GM19351 (cell line): ENCODE data around the gene NCOA5.
"Not testable (repeated sequence)": the region's sequence is repeated elsewhere in the genome, so short reads cannot be mapped to it uniquely, and the experiment has no call there.

Experiments
- ATAC-seq: cut with Tn5 transposase; IDR thresholded peaks from one replicate; pipeline ENCODE4 v1.9.1; 2021; ENCODE audit warnings: mild to moderate bottlenecking, moderate library complexity; ENCODE audit not compliant: unreplicated experiment

Gene NCOA5

GRCh38 chr20:46093531-46093930 is 3.8 kb upstream of the NCOA5 start:
- no peak for ATAC-seq

DNA sequence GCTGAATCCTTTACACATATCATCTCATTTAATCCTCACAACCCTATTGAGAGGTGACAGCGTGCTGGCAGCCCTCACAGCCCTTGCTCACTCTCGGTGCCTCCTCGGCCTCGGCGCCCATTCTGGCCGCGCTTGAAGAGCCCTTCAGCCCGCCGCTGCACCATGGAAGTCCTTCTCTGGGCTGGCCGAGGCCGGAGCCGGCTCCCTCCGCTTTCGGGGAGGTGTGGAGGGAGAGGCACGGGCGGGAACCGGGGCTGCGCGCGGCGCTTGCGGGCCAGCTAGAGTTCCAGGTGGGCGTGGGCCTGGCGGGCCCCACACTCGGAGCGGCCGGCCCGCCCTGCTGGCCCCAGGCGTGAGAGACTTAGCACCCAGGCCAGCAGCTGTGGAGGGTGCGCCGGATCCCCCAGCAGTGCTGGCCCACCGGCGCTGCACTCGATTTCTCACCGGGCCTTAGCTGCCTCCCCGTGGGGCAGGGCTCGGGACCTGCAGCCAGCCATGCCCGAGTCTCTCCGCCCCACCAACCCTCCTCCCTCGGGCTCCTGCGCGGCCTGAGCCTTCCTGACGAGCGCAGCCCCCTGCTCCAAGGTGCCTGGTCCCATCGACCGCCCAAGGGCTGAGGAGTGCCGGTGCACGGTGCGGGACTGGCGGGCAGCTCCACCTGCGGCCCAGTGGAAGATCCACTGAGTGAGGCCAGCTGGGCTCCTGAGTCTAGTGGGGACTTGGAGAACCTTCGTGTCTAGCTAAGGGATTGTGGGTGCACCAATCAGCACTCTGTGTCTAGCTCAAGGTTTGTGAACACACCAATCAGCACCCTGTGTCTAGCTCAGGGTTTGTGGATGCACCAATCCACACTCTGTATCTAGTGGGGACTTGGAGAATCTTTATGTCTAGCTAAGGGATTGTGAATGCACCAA is 2.1 kb upstream of the NCOA5 start:
- not testable (repeated sequence) for ATAC-seq

GRCh38 chr20:46089167-46089416 is 670 bp downstream of the NCOA5 start:
- peak; percentile 29 for ATAC-seq

- no peak for ATAC-seq
These were observed 1.2 kb downstream of the NCOA5 start for GRCh38 chr20:46088409-46089166.

DNA sequence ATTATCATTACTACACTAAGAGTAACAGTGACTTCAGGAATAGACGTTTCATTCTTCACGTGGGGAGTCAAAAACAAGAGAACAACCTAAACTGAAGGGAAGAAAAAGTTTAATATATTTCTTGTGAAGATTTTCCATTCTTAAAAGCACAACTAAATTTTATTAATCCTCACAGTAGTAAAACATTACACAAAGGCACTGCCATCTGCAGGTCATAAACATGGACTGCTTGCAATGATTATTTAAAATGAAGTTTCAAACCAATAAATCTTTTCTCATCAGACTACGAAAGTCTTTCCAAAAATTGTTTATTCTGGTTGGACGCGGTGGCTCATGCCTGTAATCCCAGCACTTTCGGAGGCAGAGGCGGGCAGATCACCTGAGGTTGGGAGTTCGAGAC is 2.6 kb downstream of the NCOA5 start:
- no peak for ATAC-seq

GRCh38 chr20:46085179-46085851 is 4.4 kb downstream of the NCOA5 start:
- ATAC-seq, result no peak

DNA sequence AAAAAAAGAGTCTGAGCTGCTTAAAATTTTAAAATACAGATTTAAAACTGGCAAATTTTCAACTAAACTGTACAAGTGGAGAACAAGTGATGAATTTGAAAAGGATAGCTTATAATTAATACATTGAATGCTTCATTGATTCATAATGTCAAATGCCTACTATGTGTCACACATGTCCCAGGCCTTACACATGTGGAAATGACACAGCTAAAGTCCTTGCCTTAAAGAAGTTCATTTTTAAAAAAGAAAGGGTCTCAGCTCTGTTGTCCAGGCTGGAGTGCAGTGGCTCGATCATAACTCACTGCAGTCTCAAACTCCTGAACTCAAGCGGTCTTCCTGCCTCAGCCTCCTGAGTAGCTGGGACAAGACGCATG is 5.0 kb downstream of the NCOA5 start:
- ATAC-seq, result no peak

GRCh38 chr20:46083531-46084061 is 6.2 kb downstream of the NCOA5 start:
- ATAC-seq, result no peak

DNA sequence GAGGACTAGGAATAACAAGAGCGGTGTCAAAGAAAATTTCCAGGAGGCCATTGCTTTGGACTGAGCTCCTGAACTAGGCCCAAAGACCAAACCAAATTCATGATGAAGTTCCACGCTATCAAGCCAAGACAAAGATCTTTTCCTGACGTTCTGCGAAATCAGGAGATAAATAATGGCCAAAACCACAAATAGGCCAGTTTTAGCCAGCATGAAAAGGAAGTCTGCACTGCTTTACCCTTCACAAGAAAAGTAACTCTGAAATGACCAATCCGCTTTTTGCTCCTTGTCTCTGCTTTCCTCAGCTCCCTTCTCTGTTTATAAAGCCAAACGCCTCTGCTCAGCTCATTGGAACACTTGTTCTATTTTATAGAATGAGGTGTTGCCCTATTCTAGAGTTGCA is 6.7 kb downstream of the NCOA5 start:
- ATAC-seq, result no peak

GRCh38 chr20:46081074-46081473 is 8.7 kb downstream of the NCOA5 start:
- ATAC-seq, result no peak

- no peak for ATAC-seq
These were observed 10.8 kb downstream of the NCOA5 start for GRCh38 chr20:46078954-46079353.

GRCh38 chr20:46077642-46078305 is 12.0 kb downstream of the NCOA5 start:
- ATAC-seq, result no peak

DNA sequence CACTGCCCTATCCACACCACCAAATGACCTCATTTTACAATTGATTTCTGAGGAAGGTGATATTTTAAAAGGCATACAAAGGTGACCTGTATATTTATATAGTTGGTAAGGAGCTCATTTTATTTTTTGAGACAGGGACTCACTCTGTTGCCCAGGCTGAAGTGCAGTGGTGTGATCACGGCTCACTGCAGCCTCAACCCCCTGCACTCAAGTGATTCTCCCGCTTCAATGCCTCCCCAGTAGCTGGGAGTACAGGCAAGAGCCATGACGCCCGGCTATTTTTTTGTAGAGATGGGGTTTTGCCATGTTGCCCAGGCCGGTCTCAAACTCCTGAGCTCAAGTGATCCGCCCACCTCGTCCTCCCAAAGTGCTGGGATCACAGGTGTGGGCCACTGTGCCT is 13.0 kb downstream of the NCOA5 start:
- ATAC-seq, result no peak

- no peak for ATAC-seq
These were observed 15.8 kb downstream of the NCOA5 start for GRCh38 chr20:46074006-46074405.

DNA sequence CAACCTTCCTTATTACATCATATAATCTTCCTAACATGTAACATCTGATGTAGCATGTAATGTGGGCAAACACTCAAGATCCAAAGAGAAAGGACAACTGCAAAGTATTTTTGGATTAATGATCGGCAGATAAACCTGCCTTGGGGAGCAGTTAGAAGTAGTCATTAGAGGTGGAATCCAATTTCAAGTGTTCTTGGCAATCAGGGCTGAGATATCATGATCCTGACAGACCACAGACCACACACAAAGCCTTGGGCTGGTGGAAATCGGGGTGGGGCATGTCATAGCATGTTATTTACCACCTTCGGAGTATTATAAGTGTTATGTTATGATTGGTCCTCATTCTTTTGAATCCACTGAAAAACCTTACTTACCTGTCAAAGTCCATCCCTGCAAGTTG is 16.3 kb downstream of the NCOA5 start:
- no peak for ATAC-seq

DNA sequence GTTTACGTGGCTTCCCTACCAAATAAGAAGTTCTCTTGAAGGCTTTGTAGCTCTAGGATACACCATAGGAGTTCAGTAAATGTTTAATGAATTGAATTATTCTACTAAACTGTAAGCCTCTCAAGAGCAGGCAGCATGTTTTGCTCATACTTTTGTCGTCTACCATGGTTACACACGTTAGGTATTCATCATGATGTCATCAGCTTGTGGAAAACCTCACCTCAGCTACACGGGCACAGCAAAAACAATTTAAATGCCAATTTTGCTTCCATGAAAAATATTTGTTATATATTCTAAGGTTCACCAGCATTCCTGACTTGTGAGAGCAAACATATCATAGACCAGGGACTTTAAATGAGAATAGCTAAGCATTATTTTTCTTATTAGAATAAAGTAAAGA is 16.7 kb downstream of the NCOA5 start:
- ATAC-seq, result no peak

DNA sequence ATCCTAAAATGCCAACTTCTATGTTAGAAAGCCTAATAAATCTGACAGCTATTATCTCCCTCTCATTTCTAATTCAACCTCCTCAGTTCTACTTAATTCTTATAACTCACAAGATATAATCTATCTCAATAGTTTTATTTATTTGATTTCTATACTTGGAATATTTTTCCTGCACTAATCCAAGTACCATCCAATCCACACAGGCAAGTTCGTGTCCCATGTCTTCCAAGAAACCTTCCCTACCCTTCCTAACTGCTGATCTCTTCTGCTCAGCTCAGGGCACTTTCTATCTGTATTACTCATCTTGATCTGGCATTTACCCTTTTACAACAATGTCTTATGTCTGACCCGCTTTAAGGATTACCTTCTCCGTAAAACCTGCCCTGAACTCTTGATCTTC is 18.2 kb downstream of the NCOA5 start:
- ATAC-seq, result no peak

- no peak for ATAC-seq
These were observed 19.4 kb downstream of the NCOA5 start for GRCh38 chr20:46070215-46070900.

DNA sequence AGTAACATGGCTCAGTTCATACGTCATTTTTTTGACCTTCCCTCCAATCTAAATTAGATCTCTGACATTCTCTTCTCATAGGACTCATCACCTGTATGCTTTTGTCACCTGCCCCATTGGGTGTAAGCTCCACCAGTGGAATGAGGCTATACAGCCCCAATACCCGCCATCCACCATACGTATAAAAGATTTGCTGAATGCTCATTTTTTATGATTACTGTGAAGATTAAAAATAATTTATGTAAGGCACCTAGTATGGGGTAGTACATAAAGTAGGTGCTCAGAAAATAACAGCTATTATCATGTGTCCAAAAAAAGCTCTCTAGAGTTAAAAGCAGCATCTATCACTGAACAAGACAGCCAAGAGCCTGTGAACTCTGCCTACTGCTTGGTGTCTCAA is 24.1 kb downstream of the NCOA5 start:
- ATAC-seq, result no peak

GRCh38 chr20:46065006-46065405 is 24.8 kb downstream of the NCOA5 start:
- no peak for ATAC-seq

- no peak for ATAC-seq
These were observed 26.1 kb downstream of the NCOA5 start for GRCh38 chr20:46063652-46064054.
